Right lobe of liver (tissue), 6 donors: ENCODE data around the gene CAMK2D. TPM values are rescaled to one million over a fixed set of nuclear protein-coding genes. Genes with fewer than 3 reads are reported as not detected.

Experiments used
- ATAC-seq, 4 donors: fragments of 200-7000 bp; cut with Tn5 transposase; one replicate each; pipeline ENCODE4 v1.9.1; 2020; ENCODE audit warnings: mild to moderate bottlenecking in 4 of 4, moderate library complexity in 4 of 4
- DNase-seq, 3 donors: peaks; one replicate each; pipeline ENCODE4 v3.0.0-alpha.2; 2020
- H3K27ac ChIP-seq, 3 donors: fragments of 200-600 bp; one replicate each; pipeline ENCODE4 v1.8.0; 2022
- H3K27me3 ChIP-seq, 2 donors: fragments of 200-600 bp; one replicate each; pipeline ENCODE4 v1.8.0; 2022
- H3K36me3 ChIP-seq, 4 donors: fragments of 200-600 bp; sonication (generic) in 1 of 4; one replicate each; pipeline versions ENCODE4 v1.5.1 to v1.8.0; 2017 to 2022; ENCODE audit warnings: control low read depth in 1 of 4
- H3K4me1 ChIP-seq, 4 donors: fragments of 200-600 bp; sonication (generic) in 1 of 4; one replicate each; pipeline versions ENCODE4 v1.5.1 to v1.8.0; 2017 to 2022; ENCODE audit warnings: control low read depth in 1 of 4
- H3K4me3 ChIP-seq, 3 donors: fragments of 200-600 bp; one replicate each; pipeline ENCODE4 v1.8.0; 2022
- H3K9me3 ChIP-seq, 4 donors: fragments of 200-600 bp; sonication (generic) in 1 of 4; one replicate each; pipeline versions ENCODE4 v1.5.1 to v1.8.0; 2017 to 2022; ENCODE audit warnings: control low read depth in 1 of 4
- POLR2A ChIP-seq: fragments of 450-650 bp; IDR thresholded peaks from one replicate; pipeline ENCODE4 v1.6.1; 2017; ENCODE audit warnings: antibody characterized with exemption, mild to moderate bottlenecking
- WGBS: methylation state at CpG from one replicate; pipeline ENCODE4 v1.1.6; 2018; ENCODE audit warnings: low coverage, low lambda C conversion rate; ENCODE audit not compliant: insufficient coverage; ENCODE audit errors: missing lambda C conversion rate; 5-methylcytosine and 5-hydroxymethylcytosine counted together
- intact Hi-C, 2 donors: fragments of 100-400 bp; cut with DNase I; formaldehyde crosslinking; loops; one replicate each; pipeline versions ENCODE4 v1.11.2 to v1.14.1; 2022
- total RNA-seq, 6 experiments: library from RNA; depleted of rRNA in 2 of 6; stranded (reverse); fragments of >200 nt in 2 of 6; fragmentation: NEBNext Ultra II Directional in 3 of 6; extraction: Animal tissue kit (Norgen Biotek cat#: 25700) in 3 of 6; gene quantifications; one replicate each; pipeline versions ENCODE4 v1.1.0 to v1.2.4, GENCODE V29; 2016 to 2023
- TF ChIP-seq, protein P1 (sequence below), 4 donors: fragments of 200-600 bp in 3 of 4; fragments of 450-650 bp in 1 of 4; IDR thresholded peaks; one replicate each; pipeline versions ENCODE4 v1.5.1 to v1.8.0; 2016 to 2022; ENCODE audit warnings: antibody characterized with exemption in 4 of 4, mild to moderate bottlenecking in 2 of 4
- donor health status: DM: no; HTN: yes; CAD: no.
- donor health status: DM: no; HTN: no; CAD: no.
- donor health status: DM: no; HTN: no; CAD: no.
- donor health status: DM: no; HTN: yes; CAD: no.
- donor health status: DM: no; HTN: yes; CAD: no.

The CAMK2D gene
- total RNA-seq, 6 experiments from 2014 or later: 17.0 to 30.6 (median 22.6) TPM

DNA sequence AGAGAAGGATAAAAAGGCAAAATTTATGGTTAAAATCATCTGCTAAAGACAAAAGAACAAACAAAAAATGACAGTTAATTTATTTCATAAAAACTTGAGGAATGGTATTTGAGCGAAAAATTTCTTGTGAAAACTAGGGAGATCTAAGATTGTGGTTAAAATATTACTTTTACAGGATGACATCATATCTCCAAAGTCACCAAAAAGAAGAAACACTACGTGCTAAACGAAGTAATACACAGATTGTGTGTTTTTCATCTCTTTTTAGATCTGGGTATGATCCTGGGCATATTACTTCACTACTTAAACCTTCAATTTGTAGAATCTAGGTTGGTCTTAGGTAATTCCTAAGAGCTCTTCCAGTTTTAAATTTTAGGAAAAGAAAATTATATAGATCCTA is 107.7 kb downstream of the CAMK2D start:
- DNase-seq (no peak), ATAC-seq (no peak)
- no peak for TF ChIP-seq POLR2A
- TF ChIP-seq, protein P1, sequence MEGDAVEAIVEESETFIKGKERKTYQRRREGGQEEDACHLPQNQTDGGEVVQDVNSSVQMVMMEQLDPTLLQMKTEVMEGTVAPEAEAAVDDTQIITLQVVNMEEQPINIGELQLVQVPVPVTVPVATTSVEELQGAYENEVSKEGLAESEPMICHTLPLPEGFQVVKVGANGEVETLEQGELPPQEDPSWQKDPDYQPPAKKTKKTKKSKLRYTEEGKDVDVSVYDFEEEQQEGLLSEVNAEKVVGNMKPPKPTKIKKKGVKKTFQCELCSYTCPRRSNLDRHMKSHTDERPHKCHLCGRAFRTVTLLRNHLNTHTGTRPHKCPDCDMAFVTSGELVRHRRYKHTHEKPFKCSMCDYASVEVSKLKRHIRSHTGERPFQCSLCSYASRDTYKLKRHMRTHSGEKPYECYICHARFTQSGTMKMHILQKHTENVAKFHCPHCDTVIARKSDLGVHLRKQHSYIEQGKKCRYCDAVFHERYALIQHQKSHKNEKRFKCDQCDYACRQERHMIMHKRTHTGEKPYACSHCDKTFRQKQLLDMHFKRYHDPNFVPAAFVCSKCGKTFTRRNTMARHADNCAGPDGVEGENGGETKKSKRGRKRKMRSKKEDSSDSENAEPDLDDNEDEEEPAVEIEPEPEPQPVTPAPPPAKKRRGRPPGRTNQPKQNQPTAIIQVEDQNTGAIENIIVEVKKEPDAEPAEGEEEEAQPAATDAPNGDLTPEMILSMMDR (IDR thresholded peaks at IDR 0.05): no peak
- H3K27ac ChIP-seq: no peak overlapping the region
- no peak overlapping the region for H3K4me3 ChIP-seq
- WGBS: 56% methylated on average over 3 of the region's 3 CpGs
- H3K9me3 ChIP-seq: no peaks in the 10 kb centered on the region
- no peaks in the 10 kb centered on the region for H3K27me3 ChIP-seq
- H3K4me1 ChIP-seq: peaks cover 0 to 41% (median 13%) of the 10 kb centered on the region in 4 donors
- H3K36me3 ChIP-seq: no peaks in the 10 kb centered on the region
- intact Hi-C loops: no loop called here

DNA sequence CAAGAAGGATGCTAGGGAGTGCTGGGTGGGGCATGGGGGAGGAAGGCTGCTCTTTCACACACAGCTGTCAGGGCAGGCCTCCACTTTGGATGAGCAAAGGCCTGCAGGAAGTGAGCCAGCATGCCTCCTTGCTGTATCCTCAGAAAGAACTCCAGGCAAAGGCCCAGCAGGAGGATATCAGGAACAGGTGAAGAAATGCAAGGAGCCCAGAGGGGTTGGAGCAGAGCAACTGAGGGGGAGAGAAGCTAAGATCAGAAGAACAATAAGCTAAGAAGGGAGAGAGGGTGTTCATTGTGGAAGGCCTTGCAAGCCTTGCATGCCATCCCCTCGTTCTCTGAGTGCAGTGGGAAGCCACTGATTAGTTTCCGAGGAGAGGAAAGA is 115.1 kb downstream of the CAMK2D start:
- DNase-seq (no peak), ATAC-seq (peak in 3 of 4 donors; percentile 8 to 35 (median 27))
- 75% methylated on average over 1 of the region's 2 CpGs for WGBS
- TF ChIP-seq, protein P1 (IDR thresholded peaks at IDR 0.05): no peak
- no peak for TF ChIP-seq POLR2A
- Histone ChIP-seq H3K27ac (peak overlapping the region in 1 of 3 donors; percentile 44), H3K36me3 (no peaks in the 10 kb centered on the region), H3K4me1 (peaks cover 0 to 29% (median 11%) of the 10 kb centered on the region in 4 donors), H3K27me3 (no peaks in the 10 kb centered on the region), H3K4me3 (no peak overlapping the region), H3K9me3 (no peaks in the 10 kb centered on the region)
- intact Hi-C loops: no loop called here

- Histone ChIP-seq H3K36me3 (no peaks in the 10 kb centered on the region), H3K4me3 (no peak overlapping the region), H3K4me1 (peaks cover 0 to 34% (median 11%) of the 10 kb centered on the region in 4 donors), H3K9me3 (no peaks in the 10 kb centered on the region), H3K27ac (peak overlapping the region in 2 of 3 donors; percentile 8 to 44), H3K27me3 (no peaks in the 10 kb centered on the region)
- no peak for TF ChIP-seq POLR2A
- TF ChIP-seq, protein P1 (IDR thresholded peaks at IDR 0.05): no peak
- ATAC-seq (peak; percentile 73 to 86 (median 84)), DNase-seq (no peak)
- 62% methylated on average over 5 of the region's 5 CpGs for WGBS
- intact Hi-C loops: no loop called here
These were observed 115.6 kb downstream of the CAMK2D start for GRCh38 chr4:113645771-113646441.

DNA sequence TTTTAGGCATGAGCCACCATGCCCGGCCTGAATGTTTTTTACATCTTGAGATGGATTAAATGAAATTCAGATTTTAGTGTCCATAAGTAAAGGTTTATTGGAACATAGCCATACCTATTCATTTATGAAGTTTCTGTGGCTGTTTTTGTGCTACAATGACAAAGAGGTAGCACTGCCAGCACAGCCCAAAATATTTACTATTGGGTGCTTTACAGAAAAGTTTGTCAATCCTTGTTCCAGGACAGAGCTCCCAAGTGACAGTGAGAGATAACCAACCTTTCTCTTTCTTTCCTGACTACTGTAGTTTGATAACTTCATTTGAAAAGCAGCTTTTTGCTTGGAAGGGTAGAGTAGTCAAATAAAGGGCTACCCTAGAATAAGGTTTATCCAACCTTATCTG is 116.2 kb downstream of the CAMK2D start:
- Histone ChIP-seq H3K9me3 (no peaks in the 10 kb centered on the region), H3K4me3 (no peak overlapping the region), H3K27me3 (no peaks in the 10 kb centered on the region), H3K36me3 (no peaks in the 10 kb centered on the region), H3K27ac (peak overlapping the region in 2 of 3 donors; percentile 8 to 44), H3K4me1 (peaks cover 0 to 38% (median 11%) of the 10 kb centered on the region in 4 donors)
- peak in 3 of 4 donors; percentile 35 to 50 (median 39) for ATAC-seq
- 71% methylated on average over 1 of the region's 1 CpG for WGBS
- DNase-seq: no peak
- intact Hi-C loops: no loop called here
- TF ChIP-seq, protein P1 (IDR thresholded peaks at IDR 0.05): no peak
- TF ChIP-seq POLR2A: no peak
